H4 (cell line): ENCODE results near the gene RABGAP1. TPM values are rescaled to one million over a fixed set of nuclear protein-coding genes. Genes with fewer than 3 reads are reported as not detected.

ENCODE experiments used
- DNase-seq: peaks from one replicate; pipeline ENCODE4 v3.0.0-alpha.2; 2015; ENCODE audit warnings: low spot score
- total RNA-seq: library from RNA; depleted of rRNA; stranded (reverse); fragments of >200 nt; shearing (Covaris generic); gene quantifications from 2 replicates; pipeline ENCODE4 v1.2.3, GENCODE V29; 2014

RABGAP1 gene
- total RNA-seq, 1 experiment from 2014 or later, result 25.0 TPM

DNA sequence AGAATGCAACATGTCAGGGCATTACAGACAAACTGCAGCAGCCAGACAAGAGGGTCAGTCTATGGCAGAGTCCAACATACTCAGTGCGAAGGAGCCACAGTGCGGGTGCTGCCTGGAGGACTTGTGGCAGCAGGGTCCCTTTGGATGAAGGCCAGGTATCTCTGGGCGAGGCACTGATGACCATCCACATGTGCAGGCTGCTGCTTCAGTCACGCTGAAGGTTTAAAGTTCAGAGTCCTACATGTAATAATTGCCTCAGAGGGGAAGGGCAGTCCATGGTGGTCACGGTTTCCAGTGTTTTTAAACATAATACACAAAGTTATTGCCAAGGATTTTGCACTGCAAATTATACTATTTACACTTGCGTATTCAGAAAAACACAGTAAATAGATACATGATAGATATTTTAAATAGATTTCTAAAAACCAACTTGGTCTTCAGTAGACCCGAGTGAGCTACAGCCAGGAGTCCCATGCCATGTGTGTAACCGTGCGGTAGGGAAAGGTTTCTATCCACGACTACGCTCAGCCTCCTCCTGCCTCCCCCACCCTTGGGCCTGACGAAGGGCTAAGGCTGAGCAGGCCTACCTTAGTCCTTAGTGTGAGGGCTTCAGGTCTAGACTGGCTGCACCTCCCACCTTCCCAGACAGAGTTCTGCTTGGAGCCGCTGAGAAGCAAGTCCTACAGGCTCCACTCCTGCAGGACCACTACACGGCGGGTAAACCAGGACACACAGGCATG lies 168.9 kb downstream of the RABGAP1 start:
- no peak for DNase-seq

DNA sequence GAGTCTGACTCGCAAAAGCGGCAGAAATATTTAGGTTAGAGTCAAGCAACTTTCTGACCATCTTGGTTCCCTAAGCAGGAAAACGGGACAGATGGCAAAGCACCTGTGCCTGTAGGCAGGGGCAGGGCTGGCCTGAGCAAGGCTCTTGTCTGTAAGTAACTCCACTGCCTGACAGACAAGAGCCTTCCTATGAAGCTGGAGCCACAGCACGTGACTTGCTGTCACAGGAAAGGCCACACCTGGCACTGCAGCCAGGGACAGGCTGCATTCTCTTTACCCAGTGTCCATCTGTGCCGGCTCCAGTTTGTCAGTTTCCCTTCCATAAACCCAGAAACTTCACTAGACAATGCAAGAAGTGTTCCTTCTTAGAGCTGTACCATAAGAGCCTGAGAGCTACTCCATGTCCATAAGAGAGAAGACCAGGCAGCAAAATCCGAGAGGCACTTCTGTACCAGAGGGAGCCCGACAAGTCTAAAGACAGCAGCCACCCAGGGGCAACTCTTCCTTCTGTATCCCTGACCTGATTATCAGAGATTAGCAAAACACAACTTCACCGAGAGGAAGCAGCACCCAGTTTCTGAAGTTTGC lies 170.7 kb downstream of the RABGAP1 start:
- DNase-seq, result no peak

DNA sequence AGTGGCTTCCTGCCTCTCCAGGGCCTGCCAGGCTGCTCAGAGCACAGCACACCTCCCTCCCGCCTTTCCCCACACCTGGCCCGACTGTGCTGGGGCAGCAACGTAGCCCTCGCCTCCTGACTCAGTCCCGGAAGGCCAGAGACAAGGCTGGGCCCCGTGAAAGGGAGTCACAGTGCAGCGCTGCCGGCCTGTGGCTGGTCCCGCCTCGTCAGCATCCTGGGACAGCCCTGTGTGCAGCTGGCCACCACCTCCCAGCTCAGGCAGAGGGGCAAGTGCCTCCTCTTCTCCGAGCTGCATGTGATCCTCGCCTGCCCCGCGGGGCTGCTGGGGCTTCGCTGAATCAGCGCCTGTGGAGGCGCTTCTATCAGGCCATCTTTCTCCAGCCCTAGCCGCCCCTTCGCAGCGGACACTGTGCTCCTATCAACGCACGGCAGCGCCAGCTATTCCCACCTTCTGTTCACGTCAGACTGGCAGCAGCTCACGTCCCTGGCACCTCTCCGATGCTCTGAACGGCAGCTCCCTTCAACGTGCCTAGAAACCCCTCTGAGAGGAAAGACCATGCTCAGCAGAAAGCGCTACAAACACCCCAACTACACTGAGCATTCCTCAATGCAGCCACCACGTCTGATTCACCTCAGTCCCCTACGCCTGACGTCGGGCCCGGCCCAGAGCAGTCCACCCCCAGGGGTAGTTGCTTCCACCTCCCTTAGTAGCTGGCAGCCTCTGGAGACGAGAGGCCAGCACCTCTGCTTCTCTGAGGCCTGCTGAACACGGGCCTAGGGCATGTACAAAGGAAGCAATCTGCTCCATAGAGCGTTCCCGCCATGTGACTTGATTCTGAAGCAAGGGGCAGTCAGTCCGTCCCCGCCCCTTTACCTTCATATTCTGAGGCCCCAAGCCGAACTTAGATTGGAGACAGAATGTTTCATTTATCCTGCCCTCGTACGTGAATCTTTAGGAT lies 171.5 kb downstream of the RABGAP1 start:
- no peak for DNase-seq

DNA sequence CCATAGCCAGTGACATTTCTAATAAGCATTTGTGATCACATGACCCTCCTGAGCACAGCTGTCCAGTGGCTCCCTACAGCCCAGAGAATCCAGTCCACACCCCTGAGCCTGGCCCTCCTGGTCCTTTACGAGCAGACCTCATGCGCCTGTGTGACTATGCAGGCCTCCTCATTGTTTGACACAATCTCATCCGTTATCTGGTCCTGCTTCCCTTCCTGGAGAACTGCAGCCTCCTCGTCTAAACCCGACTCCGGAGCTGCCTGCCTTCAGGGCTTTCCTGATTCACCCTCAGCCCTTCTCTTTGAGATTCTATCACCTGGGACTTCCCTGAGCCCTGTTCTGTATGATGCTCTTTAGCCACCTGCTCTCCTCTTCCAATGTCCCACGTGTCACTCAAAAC lies 172.4 kb downstream of the RABGAP1 start:
- no peak for DNase-seq

DNA sequence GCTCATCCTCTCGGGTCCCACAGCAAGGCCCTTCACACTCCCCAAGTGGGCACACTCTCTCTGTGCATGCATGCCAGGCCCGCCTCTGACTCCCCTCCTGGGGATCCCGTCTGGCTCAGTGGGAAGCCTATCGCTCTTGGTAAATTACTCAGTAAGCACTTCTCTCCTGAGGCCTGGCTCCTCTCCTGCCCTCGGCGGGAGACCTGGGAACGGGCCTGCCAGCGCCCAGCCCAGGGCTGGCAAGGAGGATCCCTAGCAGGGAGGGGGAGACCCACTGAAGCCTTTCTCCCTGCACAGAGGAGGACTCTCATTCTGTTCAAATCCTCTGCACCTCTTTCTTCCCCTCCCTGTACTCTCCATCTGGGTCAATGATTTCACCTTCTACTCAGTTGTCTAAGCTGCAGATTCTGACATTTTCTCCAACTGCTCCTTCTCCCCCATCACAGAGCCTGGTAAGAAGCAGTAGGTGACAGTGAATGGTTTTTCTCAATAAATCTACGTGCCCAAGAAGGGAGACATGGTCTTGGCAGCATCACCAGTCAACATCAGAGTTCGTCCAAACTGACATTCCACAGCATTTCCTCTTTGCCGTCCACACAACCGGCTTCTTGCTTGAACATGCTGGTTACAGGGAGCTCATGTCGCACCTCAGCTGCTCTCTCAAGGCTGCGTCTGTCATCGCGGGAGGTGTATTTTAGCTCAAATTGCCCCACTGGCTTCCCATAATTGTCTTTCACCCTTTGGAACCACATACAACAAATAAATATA lies 174.5 kb downstream of the RABGAP1 start:
- DNase-seq, result no peak

DNA sequence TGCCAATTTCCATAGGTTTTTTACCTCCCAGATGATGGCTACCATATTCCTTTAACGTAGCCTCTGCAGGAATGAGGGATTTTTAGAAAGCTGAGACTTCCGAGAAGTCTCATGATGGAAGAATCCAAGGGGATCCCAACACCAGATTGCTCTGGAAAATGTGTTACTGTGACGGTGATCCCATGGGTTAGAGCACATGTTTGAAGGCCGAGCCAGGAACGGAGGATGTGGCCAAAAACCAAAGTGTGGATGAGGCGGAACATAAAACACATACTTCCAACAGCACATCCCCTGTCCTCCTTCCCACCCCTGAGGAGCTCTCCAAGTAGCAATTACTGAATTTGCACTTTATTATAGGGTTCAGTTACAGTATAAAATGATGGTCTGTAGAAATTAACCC lies 175.2 kb downstream of the RABGAP1 start:
- no peak for DNase-seq

DNA sequence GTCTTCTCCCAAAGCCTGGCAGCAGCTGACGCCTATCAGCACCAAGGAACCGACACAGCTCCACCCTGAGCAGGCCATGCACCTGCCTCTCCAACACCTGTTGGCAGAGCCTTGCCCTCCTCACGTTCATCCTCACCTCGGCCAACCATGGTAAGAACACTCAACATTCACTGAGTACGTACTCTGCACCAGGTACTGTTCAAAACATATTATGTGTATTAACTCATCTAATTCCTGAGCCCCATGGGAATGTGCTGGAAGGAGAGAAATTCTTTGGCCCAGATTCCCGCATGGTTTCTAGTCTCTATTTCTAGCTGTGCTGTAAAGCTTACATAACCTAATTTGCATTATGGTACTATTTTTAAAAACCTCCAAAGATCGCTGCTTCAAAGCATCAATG lies 178.7 kb downstream of the RABGAP1 start:
- no peak for DNase-seq

GRCh38 chr9:123120131-123120530 lies 179.3 kb downstream of the RABGAP1 start:
- no peak for DNase-seq

GRCh38 chr9:123120953-123121352 lies 180.1 kb downstream of the RABGAP1 start:
- no peak for DNase-seq

DNA sequence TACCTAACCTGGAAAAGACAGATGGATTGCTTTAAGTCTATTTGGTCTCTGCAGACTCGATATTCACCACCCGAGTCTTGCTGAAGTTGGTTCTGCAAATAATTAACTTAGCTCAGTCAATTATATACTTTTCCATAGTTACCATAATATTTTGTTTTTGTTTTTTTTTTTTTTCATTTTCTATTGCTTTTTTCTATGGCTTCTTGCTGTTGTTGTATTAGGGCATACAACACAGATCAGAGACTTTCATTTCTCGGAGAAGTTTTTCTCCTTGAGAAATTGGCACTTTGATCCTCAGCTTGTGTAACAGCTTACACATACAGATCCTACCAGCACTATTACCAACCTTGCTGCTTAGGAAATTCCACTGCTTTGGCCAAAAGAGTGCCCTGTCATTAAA lies 180.6 kb downstream of the RABGAP1 start:
- no peak for DNase-seq

- no peak for DNase-seq
These were observed 186.8 kb downstream of the RABGAP1 start for GRCh38 chr9:123127512-123128075.

GRCh38 chr9:123128591-123128990 lies 187.8 kb downstream of the RABGAP1 start:
- DNase-seq, result no peak

- no peak for DNase-seq
These were observed 188.6 kb downstream of the RABGAP1 start for GRCh38 chr9:123129423-123129822.

DNA sequence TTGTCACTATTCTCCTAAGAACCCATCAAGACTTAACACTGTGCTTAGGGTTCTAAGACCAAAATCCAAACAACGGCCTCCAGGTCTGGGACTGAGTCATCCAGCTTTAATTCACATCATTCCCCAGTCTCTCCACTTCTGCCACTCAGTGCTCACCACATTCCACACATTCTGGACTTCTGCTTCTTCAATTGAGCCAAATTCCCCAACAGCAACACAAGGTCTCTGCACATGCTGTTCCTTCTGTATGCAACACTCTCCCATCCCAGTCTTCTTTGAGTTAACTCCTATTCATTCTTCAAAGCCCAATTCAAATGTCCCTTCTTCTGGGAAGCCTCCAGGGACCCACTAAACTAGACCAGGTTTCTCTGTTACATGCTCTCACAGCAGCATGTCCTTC lies 190.4 kb downstream of the RABGAP1 start:
- DNase-seq, result no peak

DNA sequence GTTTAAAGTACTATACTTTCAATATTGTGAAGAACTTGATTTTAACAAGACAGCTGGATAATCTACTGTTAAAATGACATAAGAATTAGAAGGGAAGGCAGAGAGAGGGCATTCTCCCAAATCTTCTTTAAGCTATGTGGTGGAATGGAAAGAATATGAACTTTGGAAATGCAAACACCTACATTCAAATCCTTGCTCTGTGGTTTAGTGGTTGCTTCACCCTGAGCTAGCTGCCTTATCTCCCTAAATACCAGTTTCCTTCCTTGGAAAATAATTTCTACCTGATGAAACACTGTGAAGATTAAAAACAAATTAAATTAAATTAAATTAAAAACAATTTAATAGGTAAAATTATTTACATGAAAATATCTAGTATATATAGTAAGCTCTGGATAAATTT lies 191.2 kb downstream of the RABGAP1 start:
- no peak for DNase-seq

- no peak for DNase-seq
These were observed 191.9 kb downstream of the RABGAP1 start for GRCh38 chr9:123132696-123133095.

- no peak for DNase-seq
These were observed 194.6 kb downstream of the RABGAP1 start for GRCh38 chr9:123135430-123135829.

DNA sequence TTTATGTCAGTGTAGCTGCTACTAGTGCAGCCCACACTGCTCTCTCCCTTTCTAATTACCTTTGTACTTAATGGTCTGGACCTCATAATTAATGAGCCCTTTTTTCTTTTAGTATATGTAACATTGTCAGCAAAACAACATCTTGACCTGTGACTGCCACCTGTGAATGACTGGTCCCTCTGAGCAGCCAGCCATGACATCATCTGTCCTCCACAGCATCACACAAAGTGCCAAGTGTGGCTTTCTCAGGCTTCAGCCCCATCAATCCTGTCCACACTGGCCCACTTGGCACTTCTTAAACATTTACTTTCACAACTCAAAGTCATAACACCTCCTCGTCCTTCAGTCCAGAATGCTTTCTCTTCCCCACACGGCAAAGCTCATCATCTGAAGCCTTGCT lies 197.3 kb downstream of the RABGAP1 start:
- no peak for DNase-seq

DNA sequence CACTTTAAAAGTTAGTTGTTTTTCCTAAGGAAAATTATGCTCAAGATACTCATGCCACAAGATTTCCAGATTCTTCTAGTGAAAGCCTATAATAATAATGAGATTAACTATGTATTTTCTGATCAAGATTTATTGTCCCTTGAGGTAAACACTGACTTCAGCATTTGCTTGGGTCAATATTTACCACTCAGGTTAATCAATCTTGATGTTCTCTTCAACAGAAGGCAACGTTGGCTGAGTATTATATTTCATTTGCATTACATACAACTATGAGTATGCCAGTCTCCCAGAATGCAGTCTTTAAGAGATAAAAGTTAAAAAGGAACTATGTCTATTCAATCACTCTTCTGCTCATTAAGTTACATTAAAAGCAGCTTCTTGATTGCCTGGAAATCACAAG lies 208.2 kb downstream of the RABGAP1 start:
- DNase-seq, result no peak

- no peak for DNase-seq
These were observed 210.1 kb downstream of the RABGAP1 start for GRCh38 chr9:123150708-123151503.
